Neutrophil (primary cell): ENCODE measurements around the gene THRB.

Experiments used
- H3K27ac ChIP-seq: fragments of 200-600 bp; sonication (generic); 2 replicates; pipeline ENCODE4 v1.5.1; 2016; ENCODE audit warnings: mild to moderate bottlenecking, moderate library complexity
- H3K27me3 ChIP-seq: fragments of 200-600 bp; sonication (generic); 2 replicates; pipeline ENCODE4 v1.6.0; 2016; ENCODE audit warnings: mild to moderate bottlenecking
- H3K36me3 ChIP-seq: fragments of 200-600 bp; sonication (generic); 2 replicates; pipeline ENCODE4 v1.5.1; 2017
- H3K4me1 ChIP-seq, 2 experiments: fragments of 200-600 bp in 1 of 2; sonication (generic) in 1 of 2; 1 replicate in 1 of 2; 2 replicates in 1 of 2; pipeline versions ENCODE4 v1.5.1 to v1.6.1; 2013 to 2016; ENCODE audit warnings: low read depth in 1 of 2, low read length in 1 of 2, mild to moderate bottlenecking in 1 of 2, moderate library complexity in 1 of 2; ENCODE audit not compliant: control insufficient read depth in 1 of 2, insufficient read depth in 1 of 2
- H3K4me3 ChIP-seq, 2 experiments: fragments of 200-600 bp in 1 of 2; sonication (generic) in 1 of 2; 1 replicate in 1 of 2; 2 replicates in 1 of 2; pipeline ENCODE4 v1.5.1; 2013 to 2016; ENCODE audit warnings: low read depth in 1 of 2, low read length in 1 of 2, mild to moderate bottlenecking in 1 of 2, moderate library complexity in 1 of 2
- H3K9me3 ChIP-seq: fragments of 200-600 bp; sonication (generic); 2 replicates; pipeline ENCODE4 v1.5.1; 2016
- TF ChIP-seq, protein P1 (sequence below): fragments of 200-600 bp; sonication (generic); IDR thresholded peaks from 2 replicates; pipeline ENCODE4 v1.5.1; 2016; ENCODE audit warnings: antibody characterized with exemption

The THRB gene

DNA sequence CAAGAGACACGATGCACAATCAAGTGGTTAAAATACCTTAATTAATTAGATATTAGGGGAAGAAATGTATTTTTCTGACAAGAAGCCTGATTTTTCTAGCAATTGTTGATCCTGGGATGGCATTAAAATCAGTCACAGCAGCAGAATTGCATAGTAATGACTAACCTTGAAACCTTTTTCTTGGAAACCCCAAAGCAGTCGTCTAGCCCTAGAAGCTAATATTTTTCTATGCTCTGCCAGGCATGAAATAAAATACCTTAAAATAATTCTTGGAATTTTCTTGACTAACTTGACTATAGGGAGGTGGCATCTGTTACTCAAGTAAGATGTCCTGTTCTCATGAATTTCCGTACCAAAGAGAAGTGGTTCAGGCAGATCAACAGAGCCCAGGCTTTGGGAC lies 204.1 kb downstream of the THRB start:
- Histone ChIP-seq H3K27me3 (no peaks in the 10 kb centered on the region), H3K4me1 (no peaks in the 10 kb centered on the region), H3K4me3 (no peak overlapping the region), H3K27ac (no peak overlapping the region), H3K36me3 (no peaks in the 10 kb centered on the region), H3K9me3 (no peaks in the 10 kb centered on the region)
- TF ChIP-seq, protein P1, sequence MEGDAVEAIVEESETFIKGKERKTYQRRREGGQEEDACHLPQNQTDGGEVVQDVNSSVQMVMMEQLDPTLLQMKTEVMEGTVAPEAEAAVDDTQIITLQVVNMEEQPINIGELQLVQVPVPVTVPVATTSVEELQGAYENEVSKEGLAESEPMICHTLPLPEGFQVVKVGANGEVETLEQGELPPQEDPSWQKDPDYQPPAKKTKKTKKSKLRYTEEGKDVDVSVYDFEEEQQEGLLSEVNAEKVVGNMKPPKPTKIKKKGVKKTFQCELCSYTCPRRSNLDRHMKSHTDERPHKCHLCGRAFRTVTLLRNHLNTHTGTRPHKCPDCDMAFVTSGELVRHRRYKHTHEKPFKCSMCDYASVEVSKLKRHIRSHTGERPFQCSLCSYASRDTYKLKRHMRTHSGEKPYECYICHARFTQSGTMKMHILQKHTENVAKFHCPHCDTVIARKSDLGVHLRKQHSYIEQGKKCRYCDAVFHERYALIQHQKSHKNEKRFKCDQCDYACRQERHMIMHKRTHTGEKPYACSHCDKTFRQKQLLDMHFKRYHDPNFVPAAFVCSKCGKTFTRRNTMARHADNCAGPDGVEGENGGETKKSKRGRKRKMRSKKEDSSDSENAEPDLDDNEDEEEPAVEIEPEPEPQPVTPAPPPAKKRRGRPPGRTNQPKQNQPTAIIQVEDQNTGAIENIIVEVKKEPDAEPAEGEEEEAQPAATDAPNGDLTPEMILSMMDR, result no peak

DNA sequence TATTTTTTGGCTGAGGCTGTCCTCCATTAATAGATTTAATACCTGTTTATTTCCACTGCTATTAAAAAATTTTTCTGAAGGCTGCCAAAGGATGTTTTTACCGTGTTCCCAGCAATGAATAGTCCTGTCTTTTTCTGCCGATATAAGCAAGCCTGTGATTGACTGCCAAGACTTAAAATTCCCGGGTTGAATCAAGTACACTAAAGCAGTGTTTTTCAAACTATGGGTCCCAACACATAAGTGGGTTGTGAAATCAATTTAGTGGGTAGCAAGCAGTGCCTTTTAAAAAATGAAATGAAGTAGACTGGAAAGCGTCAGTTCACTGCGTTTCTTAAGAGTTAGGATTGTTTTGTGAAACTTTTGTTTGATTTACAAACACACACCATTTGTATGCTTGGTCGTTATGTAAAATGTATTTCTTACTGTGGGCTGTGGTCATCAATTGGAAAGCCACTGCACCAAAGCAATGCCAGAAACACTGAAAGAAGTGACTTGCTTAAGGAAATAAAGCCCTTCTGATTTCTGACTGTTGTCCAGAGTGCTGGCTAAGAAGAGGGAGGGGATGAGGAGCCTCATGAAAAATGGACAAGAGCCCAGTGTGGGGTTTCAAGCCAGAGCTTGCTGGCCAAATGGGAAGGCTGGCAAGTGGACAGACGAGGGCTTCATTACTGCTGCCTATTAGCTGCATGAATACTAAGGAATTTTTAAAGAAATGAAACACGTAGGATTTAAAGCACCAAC lies 206.0 kb downstream of the THRB start:
- no peak overlapping the region for H3K4me3 ChIP-seq
- TF ChIP-seq, protein P1, result no peak
- H3K4me1 ChIP-seq, result no peaks in the 10 kb centered on the region
- no peak overlapping the region for H3K27ac ChIP-seq
- H3K36me3 ChIP-seq, result no peaks in the 10 kb centered on the region
- no peaks in the 10 kb centered on the region for H3K27me3 ChIP-seq
- H3K9me3 ChIP-seq, result no peaks in the 10 kb centered on the region

DNA sequence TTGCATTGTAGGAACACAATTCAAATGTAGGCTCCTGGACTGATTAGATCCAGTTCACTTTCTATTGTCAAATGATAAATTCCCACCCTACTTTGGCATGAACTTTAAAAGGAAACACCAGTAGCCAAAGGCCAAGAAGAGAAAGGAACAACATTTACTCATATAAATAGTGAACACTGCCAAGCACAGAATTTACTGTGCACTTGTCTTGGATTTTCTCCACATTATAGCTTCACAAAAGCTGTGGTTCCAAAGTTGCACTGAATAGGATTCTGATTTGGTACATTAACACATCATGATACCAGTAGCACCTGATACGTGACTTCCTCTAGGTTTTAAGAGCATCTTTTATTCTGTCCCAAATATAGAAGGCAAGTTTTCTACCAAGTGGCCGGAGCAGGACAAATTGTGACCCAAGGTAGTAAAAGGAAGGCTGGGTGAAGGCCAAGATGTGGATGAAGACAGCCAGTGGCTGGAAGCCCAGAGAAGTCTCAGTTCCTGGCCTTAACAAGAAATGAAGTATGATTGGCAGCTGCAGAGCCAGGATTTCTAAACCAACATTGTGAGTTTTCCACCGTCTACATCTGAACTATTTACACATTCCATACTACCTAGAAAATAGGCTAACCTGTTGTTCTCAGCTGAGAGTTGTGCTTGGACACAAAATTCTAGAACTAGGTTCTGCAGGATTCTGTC lies 206.7 kb downstream of the THRB start:
- no peaks in the 10 kb centered on the region for H3K36me3 ChIP-seq
- H3K4me1 ChIP-seq, result no peaks in the 10 kb centered on the region
- no peaks in the 10 kb centered on the region for H3K27me3 ChIP-seq
- no peak overlapping the region for H3K4me3 ChIP-seq
- no peaks in the 10 kb centered on the region for H3K9me3 ChIP-seq
- TF ChIP-seq, protein P1, result no peak
- H3K27ac ChIP-seq, result no peak overlapping the region

DNA sequence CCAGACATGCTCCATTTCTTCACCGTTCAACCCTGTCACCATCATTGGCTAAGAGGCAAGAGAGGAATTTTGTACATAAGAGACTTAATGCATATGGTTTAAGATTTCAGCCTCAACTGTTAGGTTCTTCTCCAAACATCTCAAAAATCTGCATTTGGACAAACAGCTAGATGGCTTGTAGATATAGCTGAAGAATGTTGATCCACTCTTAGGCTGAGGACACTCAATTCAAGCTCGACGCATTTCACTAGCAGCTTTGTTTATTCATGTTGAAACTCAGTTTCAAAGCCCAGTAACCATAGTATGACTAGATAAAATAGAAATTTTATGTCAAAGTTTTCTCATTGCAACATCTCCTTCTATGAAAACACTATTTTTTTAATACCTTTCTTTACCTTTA lies 208.2 kb downstream of the THRB start:
- no peaks in the 10 kb centered on the region for H3K27me3 ChIP-seq
- no peaks in the 10 kb centered on the region for H3K9me3 ChIP-seq
- no peaks in the 10 kb centered on the region for H3K36me3 ChIP-seq
- no peak overlapping the region for H3K27ac ChIP-seq
- H3K4me3 ChIP-seq, result no peak overlapping the region
- TF ChIP-seq, protein P1, result no peak
- no peaks in the 10 kb centered on the region for H3K4me1 ChIP-seq

DNA sequence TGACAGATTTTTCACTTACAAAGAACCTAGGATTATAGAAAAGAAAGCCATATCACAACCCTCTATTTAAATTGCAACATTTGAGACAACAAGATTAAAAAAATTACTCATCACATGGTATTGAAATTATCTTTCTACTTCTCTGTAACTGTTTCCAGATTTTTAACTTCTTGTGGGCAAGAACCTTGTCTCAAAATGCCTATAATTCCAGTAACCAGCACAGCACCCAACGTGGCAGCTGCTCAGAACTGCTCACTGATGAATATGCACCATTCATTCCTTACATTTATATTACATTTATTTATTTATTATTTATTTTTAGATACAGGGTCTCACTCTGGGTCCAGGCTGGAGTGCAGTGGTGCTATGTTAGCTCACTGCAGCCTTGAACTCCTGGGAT lies 216.1 kb downstream of the THRB start:
- no peaks in the 10 kb centered on the region for H3K9me3 ChIP-seq
- H3K4me3 ChIP-seq, result no peak overlapping the region
- H3K36me3 ChIP-seq, result no peaks in the 10 kb centered on the region
- no peaks in the 10 kb centered on the region for H3K27me3 ChIP-seq
- no peak overlapping the region for H3K27ac ChIP-seq
- no peaks in the 10 kb centered on the region for H3K4me1 ChIP-seq
- TF ChIP-seq, protein P1, result no peak
